DOHH2 (cell line): ENCODE results near the gene OAS2.

Source experiments
- H3F3A ChIP-seq: fragments of 200-600 bp; sonication (generic), shearing (Covaris generic); 2 replicates; pipeline ENCODE4 v1.6.0; 2016; ENCODE audit warnings: antibody characterized with exemption, mild to moderate bottlenecking; ENCODE audit not compliant: control insufficient read depth, insufficient read depth
- H3K27ac ChIP-seq: fragments of 200-600 bp; sonication (generic); 2 replicates; pipeline ENCODE4 v1.5.1; 2014; ENCODE audit warnings: low read depth, mild to moderate bottlenecking, low read length, moderate library complexity
- H3K27me3 ChIP-seq: fragments of 200-600 bp; sonication (generic); 2 replicates; pipeline ENCODE4 v1.6.1; 2014; ENCODE audit warnings: mild to moderate bottlenecking, low read length, mixed read lengths; ENCODE audit not compliant: control insufficient read depth
- H3K36me3 ChIP-seq: fragments of 200-600 bp; sonication (generic); 2 replicates; pipeline ENCODE4 v1.6.1; 2014; ENCODE audit warnings: mild to moderate bottlenecking, low read length, moderate library complexity, mixed read lengths; ENCODE audit not compliant: control insufficient read depth
- H3K4me1 ChIP-seq: fragments of 200-600 bp; sonication (generic); 2 replicates; pipeline ENCODE4 v1.6.1; 2014; ENCODE audit warnings: mild to moderate bottlenecking, low read length, mixed read lengths; ENCODE audit not compliant: control insufficient read depth
- H3K4me2 ChIP-seq: fragments of 200-600 bp; sonication (generic); 2 replicates; pipeline ENCODE4 v1.6.0; 2014; ENCODE audit warnings: mild to moderate bottlenecking, low read length, moderate library complexity
- H3K4me3 ChIP-seq: fragments of 200-600 bp; sonication (generic); 2 replicates; pipeline ENCODE4 v1.5.1; 2014; ENCODE audit warnings: mild to moderate bottlenecking, low read length, mixed read lengths
- H3K79me2 ChIP-seq: fragments of 200-600 bp; sonication (generic); 2 replicates; pipeline ENCODE4 v1.6.1; 2014; ENCODE audit warnings: mild to moderate bottlenecking, low read length, mixed read lengths; ENCODE audit not compliant: control insufficient read depth
- H3K9me2 ChIP-seq: fragments of 200-600 bp; sonication (generic); replicated peaks from 2 replicates; pipeline ENCODE4 v1.6.1; 2014; ENCODE audit warnings: mild to moderate bottlenecking, low read length, mixed read lengths; ENCODE audit not compliant: control insufficient read depth
- H3K9me3 ChIP-seq: fragments of 200-600 bp; sonication (generic); 2 replicates; pipeline ENCODE4 v1.6.1; 2014; ENCODE audit warnings: antibody characterized with exemption, low read length, mixed read lengths; ENCODE audit not compliant: control insufficient read depth, insufficient read depth
- H4K20me1 ChIP-seq: fragments of 200-600 bp; sonication (generic); 2 replicates; pipeline ENCODE4 v1.6.0; 2014; ENCODE audit warnings: low read depth, mild to moderate bottlenecking, antibody characterized with exemption, low read length, moderate library complexity; ENCODE audit not compliant: control insufficient read depth, insufficient read depth
- EZH2phosphoT487 ChIP-seq: fragments of 200-600 bp; sonication (generic); IDR thresholded peaks from 2 replicates; pipeline ENCODE4 v1.6.1; 2017; ENCODE audit warnings: borderline replicate concordance, mild to moderate bottlenecking, antibody characterized with exemption, low read length, moderate library complexity, mixed read lengths
- TF ChIP-seq, protein P1 (sequence below): fragments of 200-600 bp; sonication (generic); IDR thresholded peaks from one replicate; pipeline ENCODE4 v1.5.1; 2014; ENCODE audit warnings: antibody characterized with exemption, mild to moderate bottlenecking, low read depth, low read length; ENCODE audit not compliant: poor library complexity, severe bottlenecking

OAS2 gene

GRCh38 chr12:112938751-112939150 lies 39.6 kb upstream of the OAS2 start:
- Histone ChIP-seq H3K36me3 (no peaks in the 10 kb centered on the region), H3K4me3 (peak overlapping the region; percentile 66), H3K4me1 (peaks cover 32% of the 10 kb centered on the region), H4K20me1 (no peaks in the 10 kb centered on the region), H3K9me3 (no peaks in the 10 kb centered on the region), H3F3A (peaks cover 18% of the 10 kb centered on the region), H3K27me3 (no peaks in the 10 kb centered on the region), H3K9me2 (no peaks in the 10 kb centered on the region), H3K27ac (no peak overlapping the region), H3K4me2 (peak overlapping the region; percentile 91), H3K79me2 (no peaks in the 10 kb centered on the region)
- TF ChIP-seq, protein P1, sequence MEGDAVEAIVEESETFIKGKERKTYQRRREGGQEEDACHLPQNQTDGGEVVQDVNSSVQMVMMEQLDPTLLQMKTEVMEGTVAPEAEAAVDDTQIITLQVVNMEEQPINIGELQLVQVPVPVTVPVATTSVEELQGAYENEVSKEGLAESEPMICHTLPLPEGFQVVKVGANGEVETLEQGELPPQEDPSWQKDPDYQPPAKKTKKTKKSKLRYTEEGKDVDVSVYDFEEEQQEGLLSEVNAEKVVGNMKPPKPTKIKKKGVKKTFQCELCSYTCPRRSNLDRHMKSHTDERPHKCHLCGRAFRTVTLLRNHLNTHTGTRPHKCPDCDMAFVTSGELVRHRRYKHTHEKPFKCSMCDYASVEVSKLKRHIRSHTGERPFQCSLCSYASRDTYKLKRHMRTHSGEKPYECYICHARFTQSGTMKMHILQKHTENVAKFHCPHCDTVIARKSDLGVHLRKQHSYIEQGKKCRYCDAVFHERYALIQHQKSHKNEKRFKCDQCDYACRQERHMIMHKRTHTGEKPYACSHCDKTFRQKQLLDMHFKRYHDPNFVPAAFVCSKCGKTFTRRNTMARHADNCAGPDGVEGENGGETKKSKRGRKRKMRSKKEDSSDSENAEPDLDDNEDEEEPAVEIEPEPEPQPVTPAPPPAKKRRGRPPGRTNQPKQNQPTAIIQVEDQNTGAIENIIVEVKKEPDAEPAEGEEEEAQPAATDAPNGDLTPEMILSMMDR, result no peak
- TF ChIP-seq EZH2phosphoT487, result no peak

DNA sequence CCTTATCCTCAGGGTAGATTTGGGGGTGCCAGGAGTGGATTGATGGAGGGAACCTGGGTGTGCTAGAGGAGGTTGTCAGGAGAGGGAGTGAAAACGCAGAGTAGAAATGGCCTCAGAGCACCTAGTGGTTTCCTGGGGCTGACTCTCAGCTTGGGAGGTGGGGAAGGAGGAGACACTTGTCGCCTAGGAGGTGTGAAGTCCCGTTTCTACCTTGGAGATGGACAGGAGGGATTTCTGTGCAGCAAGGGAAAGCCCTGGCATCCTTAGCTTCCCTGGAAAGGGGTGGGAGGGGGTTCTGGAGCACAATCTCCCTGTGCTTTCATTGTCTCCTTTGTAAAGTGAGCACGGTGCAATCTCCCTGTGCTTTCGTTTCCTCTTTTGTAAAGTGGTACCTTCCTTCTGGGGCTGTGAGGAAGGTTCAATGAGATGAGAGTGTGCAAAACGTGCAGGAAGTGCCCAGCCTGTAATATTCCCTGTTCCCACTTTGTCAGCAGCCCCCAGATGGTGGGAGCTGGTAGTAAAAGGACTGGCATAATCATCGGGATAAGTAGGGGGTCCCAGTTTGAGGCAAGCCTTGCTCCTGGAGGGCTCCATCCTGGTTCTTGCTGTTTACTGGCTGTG lies 38.4 kb upstream of the OAS2 start:
- Histone ChIP-seq H3K4me2 (peak overlapping the region; percentile 91), H3K27ac (peak overlapping the region; percentile 48), H3K4me1 (peaks cover 32% of the 10 kb centered on the region), H3K27me3 (no peaks in the 10 kb centered on the region), H3K79me2 (no peaks in the 10 kb centered on the region), H4K20me1 (no peaks in the 10 kb centered on the region), H3K9me3 (no peaks in the 10 kb centered on the region), H3K9me2 (no peaks in the 10 kb centered on the region), H3K36me3 (no peaks in the 10 kb centered on the region), H3K4me3 (peak overlapping the region; percentile 66), H3F3A (peaks cover 18% of the 10 kb centered on the region)
- no peak for TF ChIP-seq EZH2phosphoT487
- TF ChIP-seq, protein P1, result no peak

DNA sequence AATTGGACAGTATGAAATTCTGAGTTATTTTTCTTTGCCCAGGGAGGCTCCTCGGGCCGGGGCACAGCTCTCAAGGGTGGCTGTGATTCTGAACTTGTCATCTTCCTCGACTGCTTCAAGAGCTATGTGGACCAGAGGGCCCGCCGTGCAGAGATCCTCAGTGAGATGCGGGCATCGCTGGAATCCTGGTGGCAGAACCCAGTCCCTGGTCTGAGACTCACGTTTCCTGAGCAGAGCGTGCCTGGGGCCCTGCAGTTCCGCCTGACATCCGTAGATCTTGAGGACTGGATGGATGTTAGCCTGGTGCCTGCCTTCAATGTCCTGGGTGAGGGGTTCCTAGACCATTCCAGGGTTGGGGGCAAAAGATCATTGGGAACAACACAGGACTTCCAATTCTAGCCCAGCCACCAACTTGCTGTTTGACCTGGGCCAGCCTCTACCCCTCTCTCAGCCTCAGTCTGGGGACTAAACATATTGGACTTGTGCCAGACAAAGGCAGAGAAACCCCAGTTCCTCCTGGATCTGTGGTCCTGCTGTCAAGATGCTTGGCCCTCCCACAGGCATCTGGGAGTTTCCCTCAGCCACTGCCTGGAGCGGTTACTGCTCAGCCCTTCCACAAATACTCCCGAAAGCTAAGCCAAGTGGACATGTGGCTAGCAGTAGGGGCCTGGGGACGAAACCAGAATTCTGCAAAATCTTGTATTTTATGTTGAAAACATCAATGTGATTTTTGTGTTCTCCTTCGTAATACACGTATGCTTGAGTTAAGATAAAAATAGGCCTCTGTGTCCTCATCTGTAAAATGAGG lies 36.6 kb upstream of the OAS2 start:
- H3K79me2 ChIP-seq, result no peaks in the 10 kb centered on the region
- no peak overlapping the region for H3K27ac ChIP-seq
- no peaks in the 10 kb centered on the region for H4K20me1 ChIP-seq
- no peaks in the 10 kb centered on the region for H3K9me3 ChIP-seq
- no peaks in the 10 kb centered on the region for H3K27me3 ChIP-seq
- no peak overlapping the region for H3K4me2 ChIP-seq
- H3K4me3 ChIP-seq, result no peak overlapping the region
- no peaks in the 10 kb centered on the region for H3K36me3 ChIP-seq
- TF ChIP-seq, protein P1, result no peak
- TF ChIP-seq EZH2phosphoT487, result no peak
- peaks cover 32% of the 10 kb centered on the region for H3K4me1 ChIP-seq
- H3K9me2 ChIP-seq, result no peaks in the 10 kb centered on the region
- H3F3A ChIP-seq, result peaks cover 13% of the 10 kb centered on the region
